ENCODE results near the gene MEIS2.

DNA sequence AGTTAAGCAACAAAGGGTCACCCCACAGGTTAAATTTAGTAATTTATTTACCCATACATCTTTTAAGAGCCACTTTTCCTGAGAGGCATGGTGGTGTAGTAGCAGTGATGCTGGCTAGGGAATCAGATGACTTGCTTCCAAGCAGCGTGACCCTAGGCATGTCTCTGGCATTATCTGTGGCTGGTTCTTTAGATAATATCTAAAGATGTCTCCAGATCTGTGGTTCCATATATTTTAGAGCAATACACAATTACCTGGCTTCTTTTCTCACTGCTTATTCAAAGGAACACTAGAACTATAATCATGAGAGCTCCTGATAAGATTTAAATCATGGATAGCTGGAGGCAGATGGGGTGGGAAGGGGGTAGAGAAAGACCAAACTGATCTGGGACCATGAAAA lies 21.1 kb upstream of the MEIS2 start:
- TF ChIP-seq POLR2A (IDR thresholded peaks at IDR 0.05; ENCODE audit: low read depth, low read length) (no peak), CTCF (IDR thresholded peaks at IDR 0.05; ENCODE audit: extremely low read depth in 1 of 2, insufficient read depth in 1 of 2, low read depth in 1 of 2, low read length in 2 of 2) (no peak), JUN (IDR thresholded peaks at IDR 0.05; ENCODE audit: borderline replicate concordance, insufficient read depth, insufficient read length, low read depth) (no peak), EZH2 (IDR thresholded peaks at IDR 0.05; ENCODE audit: borderline replicate concordance, low read depth, low read length, severe bottlenecking) (no peak)
